HepG2 (cell line): ENCODE data around the gene UBE2G2.

Experiments used
- ARNT ChIP-seq: fragments of 450-650 bp; IDR thresholded peaks from 2 replicates; pipeline ENCODE4 v1.6.1; 2017
- FOXK2 ChIP-seq: fragments of 450-650 bp; IDR thresholded peaks from 2 replicates; pipeline ENCODE4 v1.6.1; 2016
- POLR2AphosphoS5 ChIP-seq: IDR thresholded peaks from 2 replicates; pipeline ENCODE4 v1.6.1; 2012; ENCODE audit warnings: low read depth, low read length
- WIZ ChIP-seq: sonication (generic); formaldehyde crosslinking; IDR thresholded peaks from 2 replicates; pipeline ENCODE4 v1.5.1; 2020; ENCODE audit warnings: mild to moderate bottlenecking, missing genetic modification reagents
- ZNF18 ChIP-seq: sonication (generic); formaldehyde crosslinking; IDR thresholded peaks from 2 replicates; pipeline ENCODE4 v1.8.0; 2022; ENCODE audit warnings: mild to moderate bottlenecking, missing genetic modification reagents; ENCODE audit not compliant: insufficient replicate concordance
- ZNF296 ChIP-seq: sonication (generic); formaldehyde crosslinking; conservative IDR thresholded peaks from 2 replicates; pipeline ENCODE4 v1.5.0; 2020; ENCODE audit warnings: mild to moderate bottlenecking, missing genetic modification reagents
- ZNF609 ChIP-seq: sonication (generic); formaldehyde crosslinking; IDR thresholded peaks from 2 replicates; pipeline ENCODE4 v1.4.0; 2020; ENCODE audit warnings: mild to moderate bottlenecking, missing genetic modification reagents, borderline replicate concordance

- TF ChIP-seq ARNT (no peak), WIZ (CRISPR knock-in tag) (no peak), FOXK2 (no peak), ZNF18 (no peak), ZNF609 (CRISPR knock-in tag) (no peak), ZNF296 (CRISPR knock-in tag) (no peak), POLR2AphosphoS5 (no peak)
Measured at GRCh38 chr21:44766818-44767354, 34.7 kb downstream of the UBE2G2 start.
